ENCODE results near the gene MCU. TPM values are rescaled to one million over a fixed set of nuclear protein-coding genes. Genes with fewer than 3 reads are reported as not detected.
A peak's percentile ranks its signal among the peaks of the same experiment; 100 is the strongest.

The MCU gene
- polyA plus RNA-seq, 1 donor (not counting 4 experiments of a cell fraction or from before 2014, with no cell fraction given): 103 TPM

DNA sequence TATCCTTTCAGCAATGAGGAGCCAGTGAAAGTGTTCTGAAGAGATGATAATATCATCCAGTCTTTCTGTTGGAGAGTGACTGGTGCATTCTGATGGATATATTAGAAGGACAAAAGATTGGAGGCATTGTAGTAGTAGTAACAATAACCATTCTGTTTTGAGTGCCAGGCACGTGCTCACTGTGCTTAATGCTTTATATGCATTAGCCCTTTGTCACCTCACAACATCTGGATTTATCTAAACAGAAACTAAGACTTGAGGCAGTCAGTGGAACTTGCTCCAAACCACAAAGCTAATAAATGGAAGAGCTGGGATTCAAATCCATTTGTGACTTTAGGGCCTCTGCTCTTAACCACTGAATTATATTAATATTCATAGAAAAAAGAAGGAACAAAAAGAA is 117.1 kb downstream of the MCU start:
- peaks cover 15% of the 10 kb centered on the region for H3K79me2 ChIP-seq (ENCODE audit: control insufficient read depth, insufficient read depth, low read length)

DNA sequence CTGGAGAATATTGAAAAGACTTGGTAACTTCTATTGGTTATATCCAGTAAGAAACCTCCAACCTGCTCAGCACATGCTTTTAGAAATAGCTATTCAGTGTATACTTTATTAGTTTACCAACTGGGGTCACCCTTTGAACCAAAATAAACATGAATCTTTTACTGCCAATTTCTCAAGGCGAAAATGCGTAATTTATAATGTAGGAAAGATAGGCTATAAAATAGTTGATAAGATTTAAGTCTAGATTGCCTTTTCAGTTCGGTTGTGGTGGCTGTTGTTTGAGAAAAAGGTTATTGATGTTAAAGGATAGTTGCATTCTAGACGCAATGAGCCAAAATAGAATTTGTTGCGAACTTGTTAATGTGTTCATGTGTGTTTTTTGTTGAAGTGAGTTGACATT is 119.0 kb downstream of the MCU start:
- Histone ChIP-seq H3K4me3 (ENCODE audit: control insufficient read depth in 2 of 3, extremely low read depth in 1 of 3, insufficient read depth in 2 of 3, low read depth in 1 of 3, low read length in 3 of 3) (no peak overlapping the region), H3K27ac (ENCODE audit: control insufficient read depth, insufficient read depth, low read length) (no peak overlapping the region), H2AFZ (ENCODE audit: control insufficient read depth, low read length) (no peak overlapping the region), H3K4me2 (ENCODE audit: control insufficient read depth, extremely low read depth, insufficient read depth, low read depth, low read length) (no peak overlapping the region), H3K36me3 (ENCODE audit: control insufficient read depth in 2 of 2, extremely low read depth in 1 of 2, insufficient read depth in 2 of 2, low read length in 2 of 2) (no peaks in the 10 kb centered on the region), H3K9me3 (ENCODE audit: control insufficient read depth, low read depth, low read length) (no peaks in the 10 kb centered on the region), H3K9ac (ENCODE audit: control insufficient read depth, extremely low read depth, insufficient read depth, low read length) (no peak overlapping the region), H3K9me1 (ENCODE audit: control insufficient read depth, extremely low read depth, insufficient read depth, low read length) (no peaks in the 10 kb centered on the region), H3K4me1 (ENCODE audit: control insufficient read depth, extremely low read depth, insufficient read depth, low read length) (peaks cover 23% of the 10 kb centered on the region), H3K79me2 (ENCODE audit: control insufficient read depth, insufficient read depth, low read length) (peaks cover 19% of the 10 kb centered on the region), H3K27me3 (ENCODE audit: control insufficient read depth, extremely low read depth, insufficient read depth, low read length) (no peaks in the 10 kb centered on the region), H4K20me1 (ENCODE audit: control insufficient read depth, extremely low read depth, insufficient read depth, low read length) (no peaks in the 10 kb centered on the region)
- no peak for FAIRE-seq
- TF ChIP-seq CTCF (optimal IDR thresholded peaks at IDR 0.05 in 1 of 3, IDR thresholded peaks at IDR 0.05 in 1 of 3, conservative IDR thresholded peaks at IDR 0.05 in 1 of 3; ENCODE audit: extremely low read depth in 1 of 3, insufficient read depth in 2 of 3, low read length in 3 of 3): no peak
- no peak for TF ChIP-seq EZH2 (IDR thresholded peaks at IDR 0.05; ENCODE audit: low read length)
- dilution Hi-C loops (cut with MboI; ENCODE audit: extremely low pct_ligation_motif_present, low sequenced_read_pairs): no loop called here
- no peak for DNase-seq (ENCODE audit: low read depth, low spot score)

More for the DNA sequence above, 117.1 kb downstream of the MCU start:
- H4K20me1 ChIP-seq (ENCODE audit: control insufficient read depth, extremely low read depth, insufficient read depth, low read length): no peaks in the 10 kb centered on the region
- H3K27me3 ChIP-seq (ENCODE audit: control insufficient read depth, extremely low read depth, insufficient read depth, low read length): no peaks in the 10 kb centered on the region
- no peak for DNase-seq (ENCODE audit: low read depth, low spot score)
- TF ChIP-seq EZH2 (IDR thresholded peaks at IDR 0.05; ENCODE audit: low read length): no peak
- no peak for TF ChIP-seq CTCF (optimal IDR thresholded peaks at IDR 0.05 in 1 of 3, IDR thresholded peaks at IDR 0.05 in 1 of 3, conservative IDR thresholded peaks at IDR 0.05 in 1 of 3; ENCODE audit: extremely low read depth in 1 of 3, insufficient read depth in 2 of 3, low read length in 3 of 3)
- H3K4me1 ChIP-seq (ENCODE audit: control insufficient read depth, extremely low read depth, insufficient read depth, low read length): peaks cover 21% of the 10 kb centered on the region
- no peaks in the 10 kb centered on the region for H3K9me3 ChIP-seq (ENCODE audit: control insufficient read depth, low read depth, low read length)
- no peak overlapping the region for H3K4me2 ChIP-seq (ENCODE audit: control insufficient read depth, extremely low read depth, insufficient read depth, low read depth, low read length)
- no peak overlapping the region for H2AFZ ChIP-seq (ENCODE audit: control insufficient read depth, low read length)
- no peaks in the 10 kb centered on the region for H3K36me3 ChIP-seq (ENCODE audit: control insufficient read depth in 2 of 2, extremely low read depth in 1 of 2, insufficient read depth in 2 of 2, low read length in 2 of 2)
- H3K27ac ChIP-seq (ENCODE audit: control insufficient read depth, insufficient read depth, low read length): no peak overlapping the region
- no peak overlapping the region for H3K4me3 ChIP-seq (ENCODE audit: control insufficient read depth in 2 of 3, extremely low read depth in 1 of 3, insufficient read depth in 2 of 3, low read depth in 1 of 3, low read length in 3 of 3)
- no peaks in the 10 kb centered on the region for H3K9me1 ChIP-seq (ENCODE audit: control insufficient read depth, extremely low read depth, insufficient read depth, low read length)
- FAIRE-seq: peak; percentile 17
- dilution Hi-C loops (cut with MboI; ENCODE audit: extremely low pct_ligation_motif_present, low sequenced_read_pairs): no loop called here
- H3K9ac ChIP-seq (ENCODE audit: control insufficient read depth, extremely low read depth, insufficient read depth, low read length): no peak overlapping the region

All from keratinocyte (primary cell).